COR-L47 (cell line): ENCODE measurements around the gene MUC5AC.
A peak's percentile ranks its signal among the peaks of the same experiment; 100 is the strongest.

Source experiments
- DNase-seq: peaks from one replicate; lab custom pipeline; 2025; lab: John Stamatoyannopoulos, UW

The MUC5AC gene

GRCh38 chr11:1121331-1121812, 36.4 kb upstream of the MUC5AC start:
- no peak for DNase-seq

GRCh38 chr11:1121813-1122663, 35.7 kb upstream of the MUC5AC start:
- DNase-seq = no peak

GRCh38 chr11:1122664-1123002, 35.1 kb upstream of the MUC5AC start:
- no peak for DNase-seq

GRCh38 chr11:1123970-1124369, 33.8 kb upstream of the MUC5AC start:
- DNase-seq = no peak

GRCh38 chr11:1125803-1126202, 31.9 kb upstream of the MUC5AC start:
- no peak for DNase-seq

- no peak for DNase-seq
These were observed 31.2 kb upstream of the MUC5AC start for GRCh38 chr11:1126491-1126926.

- DNase-seq = no peak
These were observed 30.7 kb upstream of the MUC5AC start for GRCh38 chr11:1126935-1127663.

- DNase-seq = no peak
These were observed 30.0 kb upstream of the MUC5AC start for GRCh38 chr11:1127664-1128162.

- no peak for DNase-seq
These were observed 29.2 kb upstream of the MUC5AC start for GRCh38 chr11:1128311-1129142.

- DNase-seq = no peak
These were observed 28.6 kb upstream of the MUC5AC start for GRCh38 chr11:1129143-1129610.

GRCh38 chr11:1129611-1130160, 28.1 kb upstream of the MUC5AC start:
- peak; percentile 32 for DNase-seq

- peak; percentile 88 for DNase-seq
These were observed 27.3 kb upstream of the MUC5AC start for GRCh38 chr11:1130276-1131032.

- peak; percentile 91 for DNase-seq
These were observed 26.5 kb upstream of the MUC5AC start for GRCh38 chr11:1131033-1131911.

- no peak for DNase-seq
These were observed 22.8 kb upstream of the MUC5AC start for GRCh38 chr11:1134848-1135445.

- DNase-seq = no peak
These were observed 19.7 kb upstream of the MUC5AC start for GRCh38 chr11:1138097-1138496.

- DNase-seq = no peak
These were observed 18.2 kb upstream of the MUC5AC start for GRCh38 chr11:1139441-1140083.

- no peak for DNase-seq
These were observed 16.9 kb upstream of the MUC5AC start for GRCh38 chr11:1140642-1141490.

- no peak for DNase-seq
These were observed 11.4 kb upstream of the MUC5AC start for GRCh38 chr11:1146365-1146764.
